Duodenal mucosa (tissue), 2 donors: ENCODE measurements around the gene CFAP221.

Source experiments
- H3K27ac ChIP-seq: one replicate; pipeline ENCODE4 v1.7.0; 2013; ENCODE audit warnings: low read depth, low read length
- H3K27me3 ChIP-seq, 2 donors: one replicate each; pipeline ENCODE4 v1.7.0; 2013; ENCODE audit warnings: low read length in 2 of 2, control low read depth in 1 of 2; ENCODE audit not compliant: insufficient read depth in 2 of 2, control insufficient read depth in 1 of 2
- H3K36me3 ChIP-seq, 2 donors: one replicate each; pipeline ENCODE4 v1.7.0; 2013; ENCODE audit warnings: low read length in 2 of 2, control low read depth in 1 of 2; ENCODE audit not compliant: insufficient read depth in 2 of 2, control insufficient read depth in 1 of 2
- H3K4me1 ChIP-seq, 2 donors: one replicate each; pipeline ENCODE4 v1.7.0; 2013; ENCODE audit warnings: low read length in 2 of 2, control low read depth in 1 of 2; ENCODE audit not compliant: insufficient read depth in 2 of 2, control insufficient read depth in 1 of 2
- H3K4me3 ChIP-seq, 2 donors: one replicate each; pipeline ENCODE4 v1.7.0; 2013; ENCODE audit warnings: low read length in 2 of 2, low read depth in 1 of 2
- H3K9ac ChIP-seq, 2 donors: one replicate each; pipeline ENCODE4 v1.7.0; 2013; ENCODE audit warnings: low read length in 2 of 2, low read depth in 1 of 2
- H3K9me3 ChIP-seq, 2 donors: one replicate each; pipeline ENCODE4 v1.7.0; 2013; ENCODE audit warnings: low read length in 2 of 2, control low read depth in 1 of 2; ENCODE audit not compliant: control insufficient read depth in 1 of 2

CFAP221 gene

GRCh38 chr2:119550346-119550745, 6.1 kb downstream of the CFAP221 start:
- Histone ChIP-seq H3K27me3 (no peaks in the 10 kb centered on the region), H3K36me3 (no peaks in the 10 kb centered on the region), H3K4me3 (no peak overlapping the region), H3K4me1 (peaks cover 33 to 37% of the 10 kb centered on the region in 2 donors), H3K9ac (no peak overlapping the region), H3K27ac (no peak overlapping the region), H3K9me3 (no peaks in the 10 kb centered on the region)

- Histone ChIP-seq H3K4me3 (no peak overlapping the region), H3K9ac (no peak overlapping the region), H3K36me3 (no peaks in the 10 kb centered on the region), H3K4me1 (peaks cover 28 to 32% of the 10 kb centered on the region in 2 donors), H3K27me3 (no peaks in the 10 kb centered on the region), H3K27ac (no peak overlapping the region), H3K9me3 (no peaks in the 10 kb centered on the region)
Observed at GRCh38 chr2:119550856-119551255, 6.6 kb downstream of the CFAP221 start.

GRCh38 chr2:119552902-119553301, 8.7 kb downstream of the CFAP221 start:
- H3K27me3 ChIP-seq, result no peaks in the 10 kb centered on the region
- no peak overlapping the region for H3K9ac ChIP-seq
- peaks cover 0 to 6% of the 10 kb centered on the region in 2 donors for H3K36me3 ChIP-seq
- peaks cover 17 to 20% of the 10 kb centered on the region in 2 donors for H3K4me1 ChIP-seq
- H3K4me3 ChIP-seq, result no peak overlapping the region
- no peaks in the 10 kb centered on the region for H3K9me3 ChIP-seq
- H3K27ac ChIP-seq, result no peak overlapping the region

- Histone ChIP-seq H3K4me3 (no peak overlapping the region), H3K9me3 (no peaks in the 10 kb centered on the region), H3K9ac (no peak overlapping the region), H3K4me1 (peaks cover 14 to 16% of the 10 kb centered on the region in 2 donors), H3K27ac (no peak overlapping the region), H3K27me3 (no peaks in the 10 kb centered on the region), H3K36me3 (peaks cover 0 to 6% of the 10 kb centered on the region in 2 donors)
Observed at GRCh38 chr2:119553687-119554344, 9.6 kb downstream of the CFAP221 start.

GRCh38 chr2:119565481-119565880, 21.2 kb downstream of the CFAP221 start:
- H3K4me3 ChIP-seq, result no peak overlapping the region
- H3K9me3 ChIP-seq, result peaks cover 3 to 5% of the 10 kb centered on the region in 2 donors
- no peaks in the 10 kb centered on the region for H3K27me3 ChIP-seq
- H3K27ac ChIP-seq, result no peak overlapping the region
- no peak overlapping the region for H3K9ac ChIP-seq
- no peaks in the 10 kb centered on the region for H3K36me3 ChIP-seq
- H3K4me1 ChIP-seq, result no peaks in the 10 kb centered on the region

GRCh38 chr2:119567292-119567691, 23.0 kb downstream of the CFAP221 start:
- H3K27me3 ChIP-seq, result no peaks in the 10 kb centered on the region
- H3K36me3 ChIP-seq, result no peaks in the 10 kb centered on the region
- no peak overlapping the region for H3K4me3 ChIP-seq
- H3K9ac ChIP-seq, result no peak overlapping the region
- H3K4me1 ChIP-seq, result no peaks in the 10 kb centered on the region
- H3K27ac ChIP-seq, result no peak overlapping the region
- H3K9me3 ChIP-seq, result peaks cover 3 to 5% of the 10 kb centered on the region in 2 donors

- H3K9ac ChIP-seq, result no peak overlapping the region
Observed at GRCh38 chr2:119574108-119574815, 30.0 kb downstream of the CFAP221 start.

GRCh38 chr2:119574864-119575263, 30.6 kb downstream of the CFAP221 start:
- no peak overlapping the region for H3K27ac ChIP-seq
- no peaks in the 10 kb centered on the region for H3K27me3 ChIP-seq
- peaks cover 7 to 24% of the 10 kb centered on the region in 2 donors for H3K4me1 ChIP-seq
- no peak overlapping the region for H3K4me3 ChIP-seq
- H3K9ac ChIP-seq, result no peak overlapping the region
- H3K36me3 ChIP-seq, result no peaks in the 10 kb centered on the region
- peaks cover 3 to 5% of the 10 kb centered on the region in 2 donors for H3K9me3 ChIP-seq

More at GRCh38 chr2:119574108-119574815, 30.0 kb downstream of the CFAP221 start:
- Histone ChIP-seq H3K27ac (no peak overlapping the region), H3K27me3 (no peaks in the 10 kb centered on the region), H3K4me3 (no peak overlapping the region), H3K4me1 (peaks cover 4 to 18% of the 10 kb centered on the region in 2 donors), H3K9me3 (peaks cover 3 to 5% of the 10 kb centered on the region in 2 donors), H3K36me3 (no peaks in the 10 kb centered on the region)

- Histone ChIP-seq H3K4me1 (peaks cover 7 to 28% of the 10 kb centered on the region in 2 donors), H3K9me3 (peaks cover 0 to 3% of the 10 kb centered on the region in 2 donors), H3K36me3 (no peaks in the 10 kb centered on the region), H3K9ac (no peak overlapping the region), H3K27me3 (no peaks in the 10 kb centered on the region), H3K4me3 (no peak overlapping the region), H3K27ac (no peak overlapping the region)
Observed at GRCh38 chr2:119575439-119575838, 31.2 kb downstream of the CFAP221 start.

GRCh38 chr2:119579424-119580295, 35.4 kb downstream of the CFAP221 start:
- H3K9me3 ChIP-seq, result peaks cover 3 to 5% of the 10 kb centered on the region in 2 donors
- no peak overlapping the region for H3K27ac ChIP-seq
- H3K4me3 ChIP-seq, result no peak overlapping the region
- H3K4me1 ChIP-seq, result peaks cover 7 to 28% of the 10 kb centered on the region in 2 donors
- no peaks in the 10 kb centered on the region for H3K36me3 ChIP-seq
- no peak overlapping the region for H3K9ac ChIP-seq
- H3K27me3 ChIP-seq, result no peaks in the 10 kb centered on the region
